ENCODE data around the gene DLG2. TPM values are rescaled to one million over a fixed set of nuclear protein-coding genes. Genes with fewer than 3 reads are reported as not detected.

Gene DLG2
- total RNA-seq, 2 experiments from 2014 or later = 2.0 to 2.1 TPM

DNA sequence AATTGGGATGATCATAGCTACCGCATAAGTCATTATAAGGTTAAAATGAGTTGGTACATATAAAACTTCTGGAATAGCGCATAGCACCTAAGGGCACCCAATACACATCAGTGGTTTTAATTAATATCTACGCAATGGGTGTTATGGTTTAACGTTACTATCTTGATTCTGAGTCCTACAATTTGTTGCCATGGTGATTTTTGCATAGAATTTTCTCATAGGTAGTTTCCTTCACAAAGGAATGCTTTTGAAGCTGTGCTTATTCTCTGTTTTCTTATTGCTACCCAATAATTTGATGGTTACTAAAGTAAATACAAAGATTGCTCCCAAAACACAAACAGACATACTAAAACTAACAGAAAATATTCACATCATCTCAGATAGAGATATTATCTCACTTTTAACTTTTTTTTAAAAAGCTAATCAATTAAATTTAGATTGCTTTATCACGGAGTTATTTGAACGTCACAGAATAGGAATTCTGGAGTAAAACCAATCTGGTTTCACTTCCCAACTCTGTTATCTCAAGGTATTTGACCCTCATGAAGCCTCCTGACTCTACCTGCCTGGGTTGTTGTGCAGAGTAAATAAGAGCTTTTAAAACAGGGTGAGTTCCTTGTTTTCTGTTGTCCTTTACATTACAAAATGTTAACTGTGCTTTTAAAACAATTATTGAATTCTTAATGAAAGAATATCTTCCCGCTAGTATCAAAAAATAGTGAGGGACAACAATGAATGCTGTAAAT is 1705.5 kb downstream of the DLG2 start:
- POLR2A ChIA-PET = no interaction called here
- Histone ChIP-seq H3K27me3 (ENCODE audit: control insufficient read depth in 1 of 2, insufficient read depth in 2 of 2, low read length in 2 of 2) (no peaks in the 10 kb centered on the region), H3K9me3 (ENCODE audit: control insufficient read depth in 1 of 2, insufficient read depth in 1 of 2, low read length in 2 of 2) (no peaks in the 10 kb centered on the region), H3K27ac (ENCODE audit: low read depth in 1 of 2, low read length in 2 of 2) (no peak overlapping the region), H3K4me3 (ENCODE audit: low read length) (no peak overlapping the region), H3K4me1 (ENCODE audit: insufficient read depth, low read length) (no peaks in the 10 kb centered on the region), H3K36me3 (ENCODE audit: insufficient read depth, low read length) (no peaks in the 10 kb centered on the region)
- DNase-seq (no peak), ATAC-seq (ENCODE audit: poor library complexity) (no peak)
- H3K4me3 Mint-ChIP-seq = no peak overlapping the region
- intact Hi-C loops (cut with DNase I, micrococcal nuclease) = no loop called here
- H3K27ac Mint-ChIP-seq = no peak overlapping the region
- TF ChIP-seq, protein P1, sequence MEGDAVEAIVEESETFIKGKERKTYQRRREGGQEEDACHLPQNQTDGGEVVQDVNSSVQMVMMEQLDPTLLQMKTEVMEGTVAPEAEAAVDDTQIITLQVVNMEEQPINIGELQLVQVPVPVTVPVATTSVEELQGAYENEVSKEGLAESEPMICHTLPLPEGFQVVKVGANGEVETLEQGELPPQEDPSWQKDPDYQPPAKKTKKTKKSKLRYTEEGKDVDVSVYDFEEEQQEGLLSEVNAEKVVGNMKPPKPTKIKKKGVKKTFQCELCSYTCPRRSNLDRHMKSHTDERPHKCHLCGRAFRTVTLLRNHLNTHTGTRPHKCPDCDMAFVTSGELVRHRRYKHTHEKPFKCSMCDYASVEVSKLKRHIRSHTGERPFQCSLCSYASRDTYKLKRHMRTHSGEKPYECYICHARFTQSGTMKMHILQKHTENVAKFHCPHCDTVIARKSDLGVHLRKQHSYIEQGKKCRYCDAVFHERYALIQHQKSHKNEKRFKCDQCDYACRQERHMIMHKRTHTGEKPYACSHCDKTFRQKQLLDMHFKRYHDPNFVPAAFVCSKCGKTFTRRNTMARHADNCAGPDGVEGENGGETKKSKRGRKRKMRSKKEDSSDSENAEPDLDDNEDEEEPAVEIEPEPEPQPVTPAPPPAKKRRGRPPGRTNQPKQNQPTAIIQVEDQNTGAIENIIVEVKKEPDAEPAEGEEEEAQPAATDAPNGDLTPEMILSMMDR (IDR thresholded peaks at IDR 0.05) = no peak
- no peaks in the 10 kb centered on the region for H3K36me3 Mint-ChIP-seq (ENCODE audit: low read depth)
- peaks cover 9% of the 10 kb centered on the region for H3K9me3 Mint-ChIP-seq
- no peaks in the 10 kb centered on the region for H3K27me3 Mint-ChIP-seq
- H3K4me1 Mint-ChIP-seq (ENCODE audit: low read depth) = no peaks in the 10 kb centered on the region
- CTCF ChIA-PET = no interaction called here

DNA sequence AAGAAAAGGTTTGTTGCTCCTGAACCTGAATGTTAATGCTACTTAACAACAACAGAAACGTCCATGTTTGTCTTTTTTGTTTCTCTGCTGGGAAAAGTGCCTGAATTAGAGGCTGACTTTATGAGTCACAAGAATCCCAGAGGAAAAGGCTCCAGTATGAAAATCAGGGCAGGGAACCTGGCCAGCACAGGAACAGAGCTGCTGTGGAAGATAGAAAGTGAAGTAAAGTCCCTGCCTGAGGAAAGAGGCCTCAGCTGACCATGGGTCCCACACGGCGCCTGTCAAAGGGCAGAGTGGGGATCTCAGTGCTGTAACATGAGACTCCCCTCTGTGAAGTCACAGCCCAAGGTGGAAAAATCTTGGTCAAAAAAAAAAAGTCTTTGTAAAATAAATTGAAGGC is 1708.7 kb downstream of the DLG2 start:
- intact Hi-C loops (cut with DNase I, micrococcal nuclease) = no loop called here
- TF ChIP-seq, protein P1 (IDR thresholded peaks at IDR 0.05) = no peak
- H3K4me3 Mint-ChIP-seq = no peak overlapping the region
- ATAC-seq (ENCODE audit: poor library complexity) = no peak
- H3K27ac Mint-ChIP-seq = no peak overlapping the region
- H3K36me3 Mint-ChIP-seq (ENCODE audit: low read depth) = no peaks in the 10 kb centered on the region
- Histone ChIP-seq H3K9me3 (ENCODE audit: control insufficient read depth in 1 of 2, insufficient read depth in 1 of 2, low read length in 2 of 2) (no peaks in the 10 kb centered on the region), H3K4me3 (ENCODE audit: low read length) (no peak overlapping the region), H3K36me3 (ENCODE audit: insufficient read depth, low read length) (no peaks in the 10 kb centered on the region), H3K27ac (ENCODE audit: low read depth in 1 of 2, low read length in 2 of 2) (no peak overlapping the region), H3K4me1 (ENCODE audit: insufficient read depth, low read length) (no peaks in the 10 kb centered on the region), H3K27me3 (ENCODE audit: control insufficient read depth in 1 of 2, insufficient read depth in 2 of 2, low read length in 2 of 2) (no peaks in the 10 kb centered on the region)
- no peak for DNase-seq
- H3K9me3 Mint-ChIP-seq = peaks cover 8% of the 10 kb centered on the region
- no peaks in the 10 kb centered on the region for H3K27me3 Mint-ChIP-seq
- POLR2A ChIA-PET = no interaction called here
- CTCF ChIA-PET = no interaction called here
- H3K4me1 Mint-ChIP-seq (ENCODE audit: low read depth) = no peaks in the 10 kb centered on the region

DNA sequence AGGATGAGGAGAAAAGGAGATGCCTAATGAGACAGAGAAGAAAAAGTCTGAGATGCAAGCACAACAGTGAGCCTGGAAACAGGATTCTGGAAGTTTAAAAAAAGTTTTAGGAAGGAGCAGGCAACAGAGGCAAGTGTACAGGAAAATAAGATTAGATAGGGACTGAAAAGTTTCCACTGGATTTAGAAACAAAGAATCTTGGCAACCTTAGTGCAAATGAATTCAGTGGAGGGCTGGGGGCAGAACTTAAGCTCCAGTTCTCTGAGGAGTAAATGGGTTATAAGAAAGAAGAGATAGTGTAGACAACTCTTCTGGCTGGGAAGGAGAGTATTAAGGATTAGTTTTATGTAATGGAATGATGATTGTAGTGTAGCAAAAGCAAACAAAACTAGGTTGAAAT is 1712.1 kb downstream of the DLG2 start:
- no peak overlapping the region for H3K4me3 Mint-ChIP-seq
- Histone ChIP-seq H3K4me3 (ENCODE audit: low read length) (no peak overlapping the region), H3K4me1 (ENCODE audit: insufficient read depth, low read length) (no peaks in the 10 kb centered on the region), H3K36me3 (ENCODE audit: insufficient read depth, low read length) (no peaks in the 10 kb centered on the region), H3K27me3 (ENCODE audit: control insufficient read depth in 1 of 2, insufficient read depth in 2 of 2, low read length in 2 of 2) (no peaks in the 10 kb centered on the region), H3K27ac (ENCODE audit: low read depth in 1 of 2, low read length in 2 of 2) (no peak overlapping the region), H3K9me3 (ENCODE audit: control insufficient read depth in 1 of 2, insufficient read depth in 1 of 2, low read length in 2 of 2) (no peaks in the 10 kb centered on the region)
- no peaks in the 10 kb centered on the region for H3K36me3 Mint-ChIP-seq (ENCODE audit: low read depth)
- ChIA-PET POLR2A (no interaction called here), CTCF (no interaction called here)
- intact Hi-C loops (cut with DNase I, micrococcal nuclease) = no loop called here
- no peak overlapping the region for H3K27ac Mint-ChIP-seq
- TF ChIP-seq, protein P1 (IDR thresholded peaks at IDR 0.05) = no peak
- no peaks in the 10 kb centered on the region for H3K27me3 Mint-ChIP-seq
- no peak for ATAC-seq (ENCODE audit: poor library complexity)
- DNase-seq = no peak
- no peaks in the 10 kb centered on the region for H3K4me1 Mint-ChIP-seq (ENCODE audit: low read depth)
- peaks cover 5% of the 10 kb centered on the region for H3K9me3 Mint-ChIP-seq
